Mucosa of stomach (tissue), 1 donor: ENCODE measurements around the gene RNF7.

ENCODE experiments used
- H3K27me3 ChIP-seq: one replicate; pipeline ENCODE4 v1.7.0; 2013; ENCODE audit warnings: mild to moderate bottlenecking, low read length; ENCODE audit not compliant: control insufficient read depth, insufficient read depth
- H3K36me3 ChIP-seq: one replicate; pipeline ENCODE4 v1.7.0; 2013; ENCODE audit warnings: low read length; ENCODE audit not compliant: control insufficient read depth, insufficient read depth
- H3K4me1 ChIP-seq: one replicate; pipeline ENCODE4 v1.7.0; 2013; ENCODE audit warnings: mild to moderate bottlenecking, low read length; ENCODE audit not compliant: control insufficient read depth, insufficient read depth
- H3K4me3 ChIP-seq: one replicate; pipeline ENCODE4 v1.7.0; 2013; ENCODE audit warnings: low read length
- H3K9ac ChIP-seq: one replicate; pipeline ENCODE4 v1.7.0; 2013; ENCODE audit warnings: mild to moderate bottlenecking, low read length, moderate library complexity
- H3K9me3 ChIP-seq: one replicate; pipeline ENCODE4 v1.7.0; 2013; ENCODE audit warnings: mild to moderate bottlenecking, low read length, moderate library complexity; ENCODE audit not compliant: control insufficient read depth
- donor health status: Pancreatic carcinoma.

Gene RNF7

DNA sequence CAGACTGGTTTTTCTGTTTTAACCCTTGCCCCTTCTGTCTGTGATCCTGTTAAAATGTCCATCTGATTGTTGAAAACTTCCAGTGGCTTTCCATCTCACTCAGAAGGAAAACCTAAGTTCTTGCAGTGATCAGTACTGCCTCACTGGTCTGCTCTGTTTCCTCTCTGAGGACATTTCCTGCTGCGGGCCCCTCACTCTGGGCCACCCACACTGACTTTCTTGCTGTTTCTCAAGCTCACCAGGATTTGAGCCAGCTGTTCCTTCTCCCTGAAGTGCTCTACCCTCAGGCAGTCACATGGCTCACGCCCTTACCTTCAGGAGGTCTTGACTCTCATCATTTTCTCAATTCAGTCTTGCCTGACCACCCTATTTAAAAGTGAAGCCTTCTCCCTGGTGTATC, 26.9 kb downstream of the RNF7 start:
- H3K36me3 ChIP-seq = no peaks in the 10 kb centered on the region
- H3K4me1 ChIP-seq = no peaks in the 10 kb centered on the region
- no peak overlapping the region for H3K9ac ChIP-seq
- H3K27me3 ChIP-seq = no peaks in the 10 kb centered on the region
- H3K9me3 ChIP-seq = no peaks in the 10 kb centered on the region
- H3K4me3 ChIP-seq = no peak overlapping the region

DNA sequence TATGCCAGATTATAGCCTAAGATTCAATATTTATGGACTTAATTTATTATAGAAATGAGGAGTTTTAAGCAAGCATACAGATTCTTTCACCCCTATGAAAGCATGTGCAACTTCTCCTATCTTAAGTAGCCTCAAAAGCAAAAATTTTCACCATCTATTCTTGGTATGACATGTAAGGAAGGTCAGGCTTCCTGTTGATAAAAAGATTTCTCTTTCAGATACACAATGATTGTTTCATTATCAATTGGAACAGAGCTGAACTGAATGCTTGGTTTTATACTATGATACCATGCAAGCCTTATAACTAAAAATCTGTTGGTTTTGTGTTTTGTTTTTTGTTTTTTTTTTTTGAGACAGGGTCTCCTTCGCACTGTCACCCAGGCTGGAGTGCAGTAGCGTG, 29.0 kb downstream of the RNF7 start:
- no peaks in the 10 kb centered on the region for H3K9me3 ChIP-seq
- H3K9ac ChIP-seq = no peak overlapping the region
- no peak overlapping the region for H3K4me3 ChIP-seq
- no peaks in the 10 kb centered on the region for H3K4me1 ChIP-seq
- no peaks in the 10 kb centered on the region for H3K27me3 ChIP-seq
- H3K36me3 ChIP-seq = no peaks in the 10 kb centered on the region

DNA sequence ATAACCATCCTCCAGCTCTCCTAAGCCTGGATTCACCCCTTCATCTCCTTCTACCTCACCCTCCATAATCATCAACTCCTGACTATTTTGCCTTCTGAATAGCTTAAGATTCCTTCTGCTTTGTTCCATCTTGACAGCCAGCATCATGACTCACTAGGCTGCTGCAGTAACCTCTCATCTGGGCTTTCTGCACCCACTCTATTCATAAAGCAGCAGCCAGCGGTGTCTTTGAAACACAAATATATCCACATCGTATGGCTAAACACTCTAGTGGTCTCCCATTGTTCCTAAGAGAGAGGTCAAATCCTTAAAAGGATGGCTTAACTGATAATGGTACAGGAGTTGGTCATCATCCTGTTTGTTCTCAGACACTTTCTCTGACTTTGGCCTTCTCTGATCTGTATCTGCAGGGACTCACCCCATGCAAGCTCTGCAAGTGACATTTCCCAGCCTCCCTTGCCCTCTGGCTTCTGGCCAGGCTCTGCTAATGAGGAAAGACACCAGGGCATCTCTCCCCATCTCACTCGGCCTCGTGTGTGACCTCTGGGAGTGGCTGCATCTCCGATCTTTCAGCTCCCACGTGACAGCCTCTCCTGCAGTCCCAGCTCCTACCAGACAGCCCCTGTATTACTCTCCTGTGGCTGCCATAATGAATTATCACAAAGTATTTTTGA, 31.3 kb downstream of the RNF7 start:
- H3K9me3 ChIP-seq = no peaks in the 10 kb centered on the region
- no peaks in the 10 kb centered on the region for H3K27me3 ChIP-seq
- H3K4me1 ChIP-seq = no peaks in the 10 kb centered on the region
- H3K9ac ChIP-seq = no peak overlapping the region
- H3K36me3 ChIP-seq = no peaks in the 10 kb centered on the region
- H3K4me3 ChIP-seq = no peak overlapping the region

DNA sequence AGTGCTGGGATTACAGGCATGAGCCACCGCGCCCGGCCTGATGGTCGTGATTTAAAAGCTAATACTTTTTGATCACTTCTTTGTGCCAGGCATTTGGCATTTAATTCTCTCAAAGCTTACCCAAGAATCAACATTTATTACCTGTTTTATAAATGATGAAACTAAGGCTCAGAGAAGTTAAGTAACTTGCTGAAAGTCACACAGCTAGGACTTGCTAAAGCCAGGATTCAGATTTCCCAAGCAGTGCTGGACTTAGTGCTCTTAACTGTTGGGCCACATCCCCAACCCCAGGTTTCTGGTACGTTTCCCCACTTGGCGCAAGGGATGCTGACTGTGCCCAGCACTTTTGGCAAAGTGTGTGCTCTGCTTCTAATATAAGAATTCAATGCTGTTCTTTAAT, 35.6 kb downstream of the RNF7 start:
- no peaks in the 10 kb centered on the region for H3K4me1 ChIP-seq
- no peak overlapping the region for H3K4me3 ChIP-seq
- no peaks in the 10 kb centered on the region for H3K36me3 ChIP-seq
- no peaks in the 10 kb centered on the region for H3K9me3 ChIP-seq
- H3K9ac ChIP-seq = no peak overlapping the region
- H3K27me3 ChIP-seq = no peaks in the 10 kb centered on the region

DNA sequence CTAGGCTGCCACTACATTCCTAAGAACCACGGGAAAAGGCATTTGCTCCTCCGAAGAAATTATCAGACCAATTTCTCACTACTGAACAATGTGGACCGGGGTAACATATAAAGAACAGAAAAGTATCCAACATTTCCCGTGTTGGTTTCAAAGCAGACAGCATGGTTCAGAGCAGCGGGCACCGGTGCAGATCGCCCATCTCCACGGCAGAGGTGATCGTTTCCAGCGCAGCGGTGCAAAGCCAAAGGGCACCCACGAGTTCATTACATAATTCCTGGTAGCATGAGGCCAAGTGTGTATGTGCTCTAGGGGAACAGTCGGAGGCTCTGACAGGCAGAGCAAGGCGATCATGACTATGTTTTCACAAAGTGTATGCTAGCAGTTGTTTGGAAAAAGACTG, 38.3 kb downstream of the RNF7 start:
- no peaks in the 10 kb centered on the region for H3K27me3 ChIP-seq
- H3K4me1 ChIP-seq = no peaks in the 10 kb centered on the region
- H3K9me3 ChIP-seq = no peaks in the 10 kb centered on the region
- no peaks in the 10 kb centered on the region for H3K36me3 ChIP-seq
- H3K4me3 ChIP-seq = no peak overlapping the region
- H3K9ac ChIP-seq = no peak overlapping the region

DNA sequence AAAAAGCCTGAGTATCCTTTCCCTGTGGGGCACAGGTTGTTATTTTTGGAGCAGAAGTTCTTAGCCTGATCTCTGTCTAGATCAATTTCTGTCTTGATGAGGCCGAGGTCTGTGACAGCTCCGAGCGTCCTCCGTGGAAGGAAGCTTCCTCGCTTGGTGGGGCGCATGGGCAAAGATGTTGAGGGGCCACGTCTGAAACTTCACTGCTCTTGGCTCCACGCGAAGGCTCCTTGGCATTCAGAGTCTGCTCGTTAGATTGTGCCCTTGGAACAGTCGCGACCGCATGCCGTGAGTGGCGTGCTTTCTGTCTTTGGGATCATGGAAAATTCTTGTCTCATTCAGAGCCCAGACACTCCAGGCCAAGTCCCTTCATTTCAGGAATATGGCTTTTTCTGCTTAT, 38.8 kb downstream of the RNF7 start:
- H3K4me1 ChIP-seq = no peaks in the 10 kb centered on the region
- no peak overlapping the region for H3K4me3 ChIP-seq
- no peaks in the 10 kb centered on the region for H3K36me3 ChIP-seq
- H3K27me3 ChIP-seq = no peaks in the 10 kb centered on the region
- no peaks in the 10 kb centered on the region for H3K9me3 ChIP-seq
- no peak overlapping the region for H3K9ac ChIP-seq

- Histone ChIP-seq H3K27me3 (no peaks in the 10 kb centered on the region), H3K4me3 (no peak overlapping the region), H3K36me3 (no peaks in the 10 kb centered on the region), H3K9ac (no peak overlapping the region), H3K9me3 (no peaks in the 10 kb centered on the region), H3K4me1 (no peaks in the 10 kb centered on the region)
Measured at GRCh38 chr3:141777957-141778813, 40.1 kb downstream of the RNF7 start.

DNA sequence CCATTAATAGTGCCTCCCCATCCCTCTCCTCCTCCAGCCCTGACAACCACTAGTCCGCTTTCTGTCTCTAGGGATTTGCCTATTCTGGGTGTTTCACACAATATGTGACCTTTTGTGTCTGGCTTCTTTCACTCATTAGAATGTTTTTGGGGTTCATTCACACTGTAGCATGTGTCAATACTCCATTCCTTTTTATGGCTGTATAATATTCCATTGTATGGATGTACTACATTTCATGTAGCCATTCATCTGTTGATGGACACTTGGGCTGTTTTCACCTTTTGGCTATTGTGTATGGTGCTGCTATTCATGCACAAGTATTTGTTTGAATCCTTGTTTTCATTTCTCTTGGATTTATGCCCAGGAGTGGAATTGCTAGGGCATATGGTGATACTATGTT, 41.6 kb downstream of the RNF7 start:
- H3K4me3 ChIP-seq = no peak overlapping the region
- H3K9ac ChIP-seq = no peak overlapping the region
- H3K4me1 ChIP-seq = no peaks in the 10 kb centered on the region
- H3K9me3 ChIP-seq = no peaks in the 10 kb centered on the region
- no peaks in the 10 kb centered on the region for H3K27me3 ChIP-seq
- H3K36me3 ChIP-seq = no peaks in the 10 kb centered on the region

GRCh38 chr3:141782386-141782932, 44.4 kb downstream of the RNF7 start:
- H3K4me1 ChIP-seq = no peaks in the 10 kb centered on the region
- no peak overlapping the region for H3K9ac ChIP-seq
- no peaks in the 10 kb centered on the region for H3K27me3 ChIP-seq
- H3K9me3 ChIP-seq = no peaks in the 10 kb centered on the region
- H3K4me3 ChIP-seq = no peak overlapping the region
- no peaks in the 10 kb centered on the region for H3K36me3 ChIP-seq

- Histone ChIP-seq H3K4me1 (no peaks in the 10 kb centered on the region), H3K9me3 (no peaks in the 10 kb centered on the region), H3K4me3 (no peak overlapping the region), H3K9ac (no peak overlapping the region), H3K27me3 (no peaks in the 10 kb centered on the region), H3K36me3 (no peaks in the 10 kb centered on the region)
Measured at GRCh38 chr3:141783632-141784031, 45.5 kb downstream of the RNF7 start.

GRCh38 chr3:141784096-141784495, 46.0 kb downstream of the RNF7 start:
- no peak overlapping the region for H3K4me3 ChIP-seq
- H3K36me3 ChIP-seq = no peaks in the 10 kb centered on the region
- H3K9ac ChIP-seq = no peak overlapping the region
- H3K9me3 ChIP-seq = no peaks in the 10 kb centered on the region
- H3K27me3 ChIP-seq = no peaks in the 10 kb centered on the region
- H3K4me1 ChIP-seq = no peaks in the 10 kb centered on the region

DNA sequence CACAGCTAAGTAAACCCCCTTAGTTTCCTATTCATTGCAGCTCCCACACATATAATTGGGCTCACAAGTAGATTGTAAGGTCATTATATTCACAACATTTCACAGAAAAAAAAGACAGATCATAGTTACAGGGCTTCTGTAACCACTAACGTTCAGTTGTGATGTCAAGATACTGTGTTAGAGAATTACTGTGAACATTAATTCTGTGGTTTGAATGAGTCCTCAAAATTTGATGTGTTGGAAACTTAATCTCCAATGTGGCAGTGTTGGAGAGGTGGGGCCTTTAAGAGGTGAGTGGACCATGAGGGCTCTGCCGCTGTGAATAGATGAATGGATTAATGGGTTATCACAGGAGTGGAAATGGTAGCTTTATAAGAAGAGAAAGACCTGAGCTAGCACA, 46.4 kb downstream of the RNF7 start:
- Histone ChIP-seq H3K9me3 (no peaks in the 10 kb centered on the region), H3K36me3 (no peaks in the 10 kb centered on the region), H3K27me3 (no peaks in the 10 kb centered on the region), H3K9ac (no peak overlapping the region), H3K4me1 (no peaks in the 10 kb centered on the region), H3K4me3 (no peak overlapping the region)
